Measurements from ENCODE around the gene RABL6.
"Not testable (repeated sequence)": the region's sequence is repeated elsewhere in the genome, so short reads cannot be mapped to it uniquely, and the experiment has no call there.

RABL6 gene

DNA sequence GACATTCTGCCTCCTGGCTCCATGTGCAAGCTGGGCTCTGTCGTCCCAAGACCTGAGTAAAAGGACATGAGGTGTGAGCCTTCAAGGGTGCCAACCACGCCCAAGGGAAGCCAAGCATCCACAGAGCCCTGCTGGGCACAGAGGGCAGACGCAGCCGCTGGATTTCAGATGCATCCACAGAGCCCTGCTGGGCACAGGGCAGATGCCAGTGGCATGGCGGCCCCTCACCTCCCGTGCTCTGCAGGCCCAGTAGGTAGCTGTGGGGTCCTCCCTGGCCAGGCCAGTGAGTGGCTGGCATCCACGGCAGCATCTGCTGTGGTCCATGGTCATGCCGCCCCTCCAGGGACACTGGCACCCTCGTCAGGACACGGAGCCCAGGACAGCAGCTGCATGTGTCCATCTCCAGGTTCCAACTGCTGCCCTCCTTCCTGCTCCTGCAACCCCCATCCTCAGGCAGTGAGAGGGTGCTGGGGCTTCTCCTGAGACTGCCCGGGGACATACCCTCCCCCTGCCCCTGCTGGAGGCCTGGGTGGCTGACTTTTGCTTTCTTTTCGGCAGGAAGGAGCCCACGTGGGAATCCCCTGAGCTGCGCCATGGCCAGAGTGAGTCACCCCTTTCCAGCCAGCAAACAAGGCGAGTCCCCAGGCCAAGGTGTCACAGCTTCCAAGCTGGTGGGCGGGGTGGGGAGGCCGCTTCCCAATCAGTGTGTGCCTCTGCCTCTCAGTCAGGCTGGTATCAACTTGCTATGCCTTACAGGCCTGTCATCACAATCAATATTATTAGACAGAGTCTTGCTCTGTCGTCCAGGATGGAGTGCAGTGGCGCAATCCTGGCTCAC, 74.6 kb downstream of the RABL6 start:
- peak; percentile 87 for DNase-seq (ENCODE audit: low read depth)

DNA sequence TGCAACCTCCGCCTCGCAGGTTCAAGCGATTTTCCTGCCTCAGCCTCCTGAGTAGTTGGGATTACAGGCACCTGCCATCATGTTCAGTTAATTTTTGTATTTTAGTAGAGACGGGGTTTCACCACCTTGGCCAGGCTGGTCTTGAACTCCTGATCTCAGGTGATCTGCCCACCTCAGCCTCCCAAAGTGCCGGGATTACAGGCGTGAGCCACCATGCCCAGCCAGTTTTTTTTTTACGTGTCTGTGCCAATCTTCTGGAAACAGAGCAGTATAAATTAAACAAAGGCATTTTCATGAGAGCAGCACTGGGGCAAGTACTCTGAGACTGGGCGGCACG, 75.2 kb downstream of the RABL6 start:
- not testable (repeated sequence) for DNase-seq (ENCODE audit: low read depth)

DNA sequence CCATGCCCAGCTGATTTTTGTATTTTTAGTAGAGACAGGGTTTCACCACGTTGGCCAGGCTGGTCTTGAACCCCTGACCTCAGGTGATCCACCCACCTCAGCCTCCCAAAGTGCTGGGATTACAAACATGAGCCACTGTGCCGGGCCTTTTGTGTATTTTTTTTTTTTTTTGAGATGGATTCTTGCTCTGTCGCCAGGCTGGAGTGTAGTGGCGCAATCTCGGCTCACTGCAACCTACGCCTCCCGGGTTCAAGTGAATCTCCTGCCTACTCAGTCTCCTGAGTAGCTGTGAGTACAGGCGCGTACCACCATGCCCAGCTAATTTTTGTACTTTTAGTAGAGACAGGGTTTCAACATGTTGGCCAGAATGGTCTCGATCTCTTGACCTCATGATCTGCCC, 75.9 kb downstream of the RABL6 start:
- not testable (repeated sequence) for DNase-seq (ENCODE audit: low read depth)

GRCh38 chr9:136885950-136886578, 78.3 kb downstream of the RABL6 start, which contains the start of gene TRAF2:
Gene TRAF2, plus strand, starts transcription at chr9:136886516. Its CDS starts 12,225 bp downstream, at chr9:136898741.
- peak; percentile 97 for DNase-seq (ENCODE audit: low read depth)

GRCh38 chr9:136886610-136887597, 79.2 kb downstream of the RABL6 start:
- no peak for DNase-seq (ENCODE audit: low read depth)

DNA sequence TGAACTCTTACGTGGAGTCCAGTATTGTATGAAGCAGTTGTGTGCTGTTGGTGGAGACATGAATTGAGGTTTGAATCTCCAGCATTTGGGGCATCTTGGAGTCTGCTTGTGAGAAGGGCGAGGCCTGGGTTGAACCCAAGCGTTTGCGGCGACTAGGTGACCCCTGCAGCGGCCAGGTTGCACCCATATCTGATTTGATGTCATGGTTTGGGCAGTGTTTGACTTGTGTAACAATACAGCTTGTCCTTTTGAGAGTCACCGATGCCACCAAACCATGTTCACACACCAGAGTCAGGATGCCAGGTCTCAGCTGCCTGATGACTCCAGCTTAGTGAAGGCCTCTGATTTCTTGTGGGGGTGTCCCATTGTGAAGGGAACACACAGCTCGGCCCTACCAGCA, 80.7 kb downstream of the RABL6 start:
- DNase-seq (ENCODE audit: low read depth) = no peak

- DNase-seq (ENCODE audit: low read depth) = no peak
Observed at GRCh38 chr9:136889858-136890257, 82.1 kb downstream of the RABL6 start.

DNA sequence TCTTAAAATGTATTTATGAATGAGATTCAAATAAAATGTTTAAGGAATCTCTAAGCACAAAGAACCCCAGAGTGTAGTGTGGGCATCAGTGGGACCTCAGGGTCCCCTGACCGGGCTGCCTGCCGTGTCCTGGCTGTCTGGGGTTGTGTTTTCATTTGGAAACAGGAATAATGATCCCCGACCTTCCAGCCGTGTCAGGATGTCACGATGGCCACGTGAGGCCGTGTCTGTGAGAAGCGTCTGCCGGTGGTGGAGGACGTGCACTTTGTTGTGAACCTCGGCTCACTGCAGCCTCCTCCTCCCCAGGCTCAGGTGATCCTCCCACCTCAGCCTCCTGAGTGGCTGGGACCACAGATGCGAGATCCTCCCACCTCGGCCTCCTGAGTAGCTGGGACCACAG, 82.9 kb downstream of the RABL6 start:
- DNase-seq (ENCODE audit: low read depth) = no peak
